SK-N-MC (cell line): ENCODE results near the gene PACS1.
A peak's percentile ranks its signal among the peaks of the same experiment; 100 is the strongest.

Source experiments
- EZH2 ChIP-seq: fragments of 200-600 bp; sonication (generic); IDR thresholded peaks from one replicate; pipeline ENCODE4 v1.6.1; 2017; ENCODE audit warnings: antibody characterized with exemption
- POLR2AphosphoS5 ChIP-seq: IDR thresholded peaks from 2 replicates; pipeline ENCODE4 v1.6.1; 2012; ENCODE audit warnings: mild to moderate bottlenecking, low read depth, low read length, borderline replicate concordance

- no peak for TF ChIP-seq EZH2
- peak; percentile 29; the same call in 1 of the 2 replicates for TF ChIP-seq POLR2AphosphoS5
Measured at GRCh38 chr11:66159324-66159984, 89.4 kb downstream of the PACS1 start.
